Right ventricle myocardium superior (tissue), 1 donor: ENCODE results near the gene COL16A1. TPM values are rescaled to one million over a fixed set of nuclear protein-coding genes. Genes with fewer than 3 reads are reported as not detected.

ENCODE experiments used
- ATAC-seq: fragments of 200-7000 bp; cut with Tn5 transposase; one replicate; pipeline ENCODE4 v1.9.1; 2020; ENCODE audit warnings: mild to moderate bottlenecking; ENCODE audit not compliant: poor library complexity
- DNase-seq: peaks from one replicate; pipeline ENCODE4 v3.0.0-alpha.2; 2020
- intact Hi-C: fragments of 100-400 bp; cut with DNase I; formaldehyde crosslinking; loops from one replicate; pipeline ENCODE4 v1.11.2; 2022
- total RNA-seq: library from RNA; stranded (reverse); fragmentation: NEBNext Ultra II Directional; extraction: Animal tissue kit (Norgen Biotek cat#: 25700); gene quantifications from one replicate; pipeline ENCODE4 v1.2.1, GENCODE V29; 2021
- donor health status: DM: no; HTN: yes; CAD: no; lungs with severe emphysema.

Gene COL16A1
- total RNA-seq, 1 donor from 2014 or later = 10.9 TPM

GRCh38 chr1:31734582-31735107 lies 30.8 kb upstream of the COL16A1 start:
- ATAC-seq (no peak), DNase-seq (no peak)
- intact Hi-C loops = no loop called here

DNA sequence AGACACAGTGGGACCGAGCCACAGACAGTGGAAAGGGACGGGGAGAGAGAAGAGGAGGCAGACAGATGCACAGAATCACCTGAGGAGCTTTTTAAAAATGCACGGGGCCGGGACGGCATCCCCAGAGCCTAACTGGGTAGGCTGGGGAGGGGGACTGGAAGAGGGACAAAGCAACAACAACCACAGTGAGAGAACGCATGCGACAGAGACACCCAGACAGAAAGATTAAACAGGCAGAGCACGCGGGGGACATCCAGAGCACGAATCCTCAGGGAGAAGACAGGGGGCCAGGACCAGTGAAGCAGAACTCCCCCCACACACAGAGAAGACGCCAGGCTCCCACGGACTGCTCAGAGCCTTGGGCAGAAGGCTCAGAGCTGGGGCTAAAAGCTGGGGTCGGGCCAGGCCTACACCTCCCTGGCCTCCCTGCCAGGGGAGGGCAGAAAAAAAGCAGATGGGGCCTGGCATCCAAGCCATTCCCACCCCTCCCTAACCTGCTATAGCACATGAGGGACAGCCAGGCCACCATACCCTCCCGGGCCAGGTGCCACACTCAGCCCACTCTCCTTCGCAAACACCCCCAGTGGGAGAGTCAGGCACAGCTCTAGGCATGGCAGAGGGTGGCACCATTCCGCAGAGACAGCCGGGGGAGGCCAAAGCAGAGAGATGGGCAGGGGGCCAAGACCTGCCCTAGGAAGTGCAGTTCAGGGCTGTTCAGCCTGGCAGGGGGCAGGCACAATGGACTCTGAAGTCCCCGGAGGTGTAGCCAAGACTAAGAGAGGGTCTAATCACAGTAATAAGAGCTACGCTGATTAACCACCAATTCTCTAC lies 29.8 kb upstream of the COL16A1 start:
- intact Hi-C loops = no loop called here
- ATAC-seq (no peak), DNase-seq (no peak)

DNA sequence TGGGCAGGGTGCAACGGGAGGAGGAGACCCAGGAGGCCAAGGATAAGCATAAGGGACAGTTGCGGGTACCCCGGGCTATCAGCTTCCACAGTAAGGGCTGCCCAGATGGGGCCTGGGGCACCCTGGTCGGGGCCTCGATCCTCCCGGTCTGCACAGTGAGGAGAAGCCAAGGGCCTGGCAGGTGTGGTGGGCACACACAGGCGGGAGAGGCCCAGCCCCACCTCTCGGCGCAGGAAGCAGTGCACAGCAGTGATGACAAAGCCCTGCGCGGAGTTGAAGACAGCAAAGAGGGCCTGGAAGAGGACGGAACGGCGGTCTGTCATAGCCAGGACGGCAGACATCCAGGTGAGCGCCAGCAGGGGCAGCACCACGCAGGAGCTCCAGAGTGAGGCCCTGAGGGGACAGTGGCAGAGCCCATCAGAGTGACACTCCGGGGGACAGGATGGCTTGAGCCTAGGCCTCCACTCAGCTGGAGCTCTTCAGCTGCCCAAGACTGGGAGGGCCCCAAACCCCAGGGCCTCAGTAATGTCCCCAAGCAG lies 29.0 kb upstream of the COL16A1 start:
- ATAC-seq = no peak
- no peak for DNase-seq
- intact Hi-C loops = no loop called here

- DNase-seq = no peak
- intact Hi-C loops = no loop called here
Observed at GRCh38 chr1:31732343-31732742, 28.5 kb upstream of the COL16A1 start.

DNA sequence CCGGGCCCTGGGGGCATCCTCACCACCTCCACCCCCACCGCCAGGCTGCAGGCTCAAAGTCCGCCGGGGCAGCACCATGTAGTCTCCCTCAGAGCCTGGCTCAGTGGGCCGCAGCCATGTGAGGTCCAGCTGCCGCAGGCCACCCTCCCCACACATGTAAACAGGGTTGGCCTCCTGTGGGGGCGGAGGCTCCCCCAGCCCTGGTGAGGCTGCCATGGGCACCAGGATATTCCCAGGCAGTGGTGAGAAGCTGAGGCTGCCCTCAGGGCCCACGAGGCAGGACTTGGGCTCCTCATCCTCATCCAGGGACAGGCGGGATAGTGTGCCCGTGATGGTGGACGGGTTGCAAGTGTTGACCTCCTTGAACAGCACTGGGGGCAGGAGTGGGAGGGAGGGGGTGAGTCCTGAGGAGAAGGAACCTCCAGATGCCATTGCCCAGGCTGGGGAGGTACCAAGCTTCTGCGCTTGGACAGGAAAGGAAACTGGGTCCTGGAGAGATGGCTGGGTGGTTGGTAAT lies 27.3 kb upstream of the COL16A1 start:
- no peak for DNase-seq
- intact Hi-C loops = no loop called here
- ATAC-seq = no peak

More at GRCh38 chr1:31732343-31732742, 28.5 kb upstream of the COL16A1 start:
- ATAC-seq = no peak

DNA sequence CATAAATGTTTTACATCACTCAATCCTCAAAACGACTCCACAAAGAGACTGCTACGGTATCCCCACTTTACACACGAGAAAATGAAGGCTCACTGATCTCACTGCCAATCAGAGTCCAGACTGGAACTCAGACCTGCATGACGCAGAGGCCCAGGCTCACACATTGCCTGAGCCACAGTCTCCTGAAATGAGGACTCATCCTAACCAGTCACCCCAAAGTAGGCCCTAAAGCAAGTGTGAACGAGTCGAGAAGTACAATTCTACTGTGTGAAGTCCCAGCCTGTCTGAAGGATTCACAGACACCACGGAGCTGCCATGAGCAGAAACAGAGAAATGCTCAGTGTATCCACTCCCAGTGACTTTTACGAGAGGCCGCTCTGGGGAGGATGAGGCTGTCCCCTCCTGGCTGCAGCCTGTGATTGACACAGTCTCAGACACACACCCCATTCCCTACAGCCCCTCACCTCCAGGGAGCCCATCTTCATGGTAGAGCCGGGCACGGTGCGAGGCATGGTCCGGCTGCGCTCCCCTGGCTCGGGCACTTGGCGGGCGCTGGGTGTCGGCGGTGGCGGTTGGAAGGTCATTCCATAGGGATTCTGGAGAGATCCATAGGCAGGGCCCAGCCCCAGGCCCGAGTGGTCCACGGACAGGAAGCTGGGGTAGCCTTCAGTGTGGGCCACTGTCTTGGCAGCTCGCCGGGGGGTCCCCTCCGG lies 26.7 kb upstream of the COL16A1 start:
- DNase-seq = no peak
- intact Hi-C loops = no loop called here
- ATAC-seq = no peak

GRCh38 chr1:31727849-31728248 lies 24.0 kb upstream of the COL16A1 start:
- ATAC-seq = no peak
- DNase-seq = no peak
- intact Hi-C loops = no loop called here

- intact Hi-C loops = no loop called here
- DNase-seq (no peak), ATAC-seq (no peak)
Observed at GRCh38 chr1:31727195-31727594, 23.4 kb upstream of the COL16A1 start.

GRCh38 chr1:31726715-31727114 lies 22.9 kb upstream of the COL16A1 start:
- DNase-seq (no peak), ATAC-seq (no peak)
- intact Hi-C loops = no loop called here

DNA sequence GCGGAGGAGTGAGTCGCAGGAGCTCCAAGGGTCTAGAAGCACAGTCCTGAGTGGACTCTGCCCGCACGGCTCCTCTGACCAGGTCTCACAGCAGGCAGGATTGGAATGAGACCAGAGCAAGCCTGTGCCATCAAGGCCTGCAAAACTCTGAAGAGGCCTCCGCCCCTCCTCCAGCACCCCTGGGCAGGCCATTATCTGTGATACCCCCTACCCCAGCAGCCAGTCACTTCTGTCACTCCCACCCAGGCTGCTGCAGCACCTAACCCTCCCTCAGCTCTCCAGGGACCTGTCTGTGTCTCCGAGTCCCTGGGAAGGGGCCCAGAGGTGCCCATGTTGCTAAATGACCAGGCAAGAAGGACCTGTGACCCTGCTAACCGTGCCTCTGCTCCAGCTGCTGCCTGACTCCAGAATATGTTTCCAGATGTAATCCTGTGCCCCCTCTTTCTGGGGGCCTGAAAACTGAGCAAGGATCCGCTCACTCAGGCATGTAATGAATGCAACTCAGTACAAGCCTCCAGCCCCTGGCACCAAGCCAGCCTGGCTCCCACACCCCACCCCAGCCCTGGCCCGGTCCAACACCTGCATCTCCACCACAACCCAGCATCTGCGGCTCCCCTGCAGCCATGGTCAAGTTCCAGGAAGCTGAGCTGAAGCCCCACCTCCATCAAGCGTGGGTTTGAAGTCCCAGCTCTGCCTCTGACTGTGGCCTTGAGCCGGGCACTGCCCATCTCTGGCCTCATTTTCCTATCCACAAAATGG lies 22.1 kb upstream of the COL16A1 start:
- DNase-seq (no peak), ATAC-seq (no peak)
- intact Hi-C loops = no loop called here

- intact Hi-C loops = no loop called here
- ATAC-seq (no peak), DNase-seq (no peak)
Observed at GRCh38 chr1:31725134-31725533, 21.3 kb upstream of the COL16A1 start.

DNA sequence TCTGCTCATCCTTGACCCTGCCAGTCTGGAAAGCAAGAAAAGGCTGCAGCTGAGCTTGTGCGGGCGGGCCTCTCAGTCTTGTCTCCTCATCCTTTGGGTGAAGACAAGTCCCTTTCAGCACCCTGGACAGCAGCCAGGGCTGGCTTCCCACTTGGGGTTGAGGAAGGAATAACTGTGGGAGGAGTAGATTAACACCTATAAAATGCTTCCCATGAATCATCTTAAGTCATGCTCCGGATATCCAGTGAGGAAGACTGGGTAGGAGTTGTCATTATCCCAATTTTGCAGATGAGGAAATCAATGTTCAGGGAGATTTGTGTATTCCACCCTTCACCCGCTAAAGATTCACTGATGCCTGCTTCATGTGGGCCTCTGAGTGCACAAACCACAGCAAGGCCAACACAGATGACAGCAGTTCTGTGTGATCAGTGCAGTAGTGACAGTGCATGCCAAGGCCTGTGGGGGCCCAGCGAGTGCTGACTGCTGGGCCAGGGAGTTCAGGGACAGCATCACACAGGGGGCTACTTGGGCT lies 20.1 kb upstream of the COL16A1 start:
- ATAC-seq (no peak), DNase-seq (peak; percentile 77)
- intact Hi-C loops = no loop called here

GRCh38 chr1:31718327-31718897 lies 14.6 kb upstream of the COL16A1 start:
- no peak for ATAC-seq
- no peak for DNase-seq
- intact Hi-C loops = loop anchor here (10.0 kb wide), 1 partner anchor 46 kb away; the partner anchor contains the start of gene ADGRB2

- DNase-seq = no peak
- no peak for ATAC-seq
- intact Hi-C loops = loop anchor here (10.0 kb wide), 1 partner anchor 47 kb away; the partner anchor contains the start of gene ADGRB2
Observed at GRCh38 chr1:31717341-31717740, 13.5 kb upstream of the COL16A1 start.

DNA sequence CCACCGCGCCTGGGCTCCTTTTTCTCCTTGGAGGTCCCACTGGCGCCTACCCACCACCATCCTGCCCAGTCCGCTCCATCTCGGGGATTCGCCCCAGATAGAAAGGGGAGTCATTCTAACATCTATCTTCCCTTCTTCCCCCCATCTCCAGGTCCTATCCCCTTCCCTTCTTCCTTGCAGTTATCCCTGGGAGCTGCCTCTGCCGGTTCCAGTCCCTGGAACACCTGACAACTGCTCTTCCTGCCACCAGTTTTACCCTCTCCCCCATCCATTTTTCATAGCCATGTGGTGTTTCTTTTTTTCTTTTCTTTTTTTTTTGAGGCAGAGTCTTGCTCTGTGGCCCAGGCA lies 12.0 kb upstream of the COL16A1 start:
- ATAC-seq (no peak), DNase-seq (no peak)
- intact Hi-C loops = loop anchor here (10.0 kb wide), 1 partner anchor 49 kb away; the partner anchor contains the start of gene ADGRB2

DNA sequence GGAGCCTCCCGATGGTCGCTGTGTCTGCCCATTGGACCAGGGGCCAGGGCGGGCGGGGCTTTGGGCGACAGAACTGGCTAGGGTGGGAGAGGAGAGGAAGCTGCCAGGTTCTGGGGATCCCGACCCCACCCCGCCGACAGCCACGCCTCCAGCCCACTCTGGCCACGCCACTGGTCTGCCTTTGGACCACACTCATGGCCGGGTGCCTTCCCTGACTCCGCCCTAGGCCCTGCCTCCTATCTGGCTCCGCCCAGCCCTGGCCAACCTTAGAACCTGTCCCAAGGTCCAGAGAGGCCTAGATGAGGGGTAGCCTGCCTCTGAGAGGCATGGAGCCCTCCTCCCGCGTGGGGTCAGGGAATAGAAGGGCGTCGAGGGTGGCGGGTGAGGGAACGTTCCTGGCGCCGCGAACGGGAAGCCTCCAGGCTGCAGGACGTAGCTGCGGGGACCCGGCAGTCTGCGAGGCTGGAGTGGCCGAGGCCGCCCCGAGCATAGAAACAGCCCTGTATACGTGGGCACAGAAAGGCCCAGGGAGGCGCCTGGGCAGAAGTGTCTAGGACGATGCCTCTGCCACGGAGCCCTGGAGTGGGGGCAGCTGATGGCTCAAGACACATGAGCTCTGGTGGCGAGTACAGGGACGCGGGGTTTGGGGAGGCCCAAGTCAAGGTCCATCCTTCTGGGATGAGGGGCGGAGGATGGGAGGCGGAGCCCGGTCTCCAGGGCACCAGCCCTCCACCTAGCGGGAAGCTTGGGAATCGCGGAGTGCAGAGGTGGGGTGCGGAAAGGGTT lies 11.5 kb upstream of the COL16A1 start:
- DNase-seq = peak; percentile 96
- intact Hi-C loops = loop anchor here (10.0 kb wide), 1 partner anchor 50 kb away; the partner anchor contains the start of gene ADGRB2
- ATAC-seq = peak; percentile 96

- peak; percentile 83 for DNase-seq
- ATAC-seq = peak; percentile 64
- intact Hi-C loops = loop anchor here (5.0 to 10.0 kb wide), 2 partner anchors 37 to 50 kb away; partner anchors contain the start of gene ADGRB2
Observed at GRCh38 chr1:31714442-31715086, 10.7 kb upstream of the COL16A1 start.
